ENCODE results near the gene FLRT2. TPM values are rescaled to one million over a fixed set of nuclear protein-coding genes. Genes with fewer than 3 reads are reported as not detected.

FLRT2 gene
- total and polyA plus RNA-seq, 9 of the 15 experiments (the other 6 are each of a cell fraction or from before 2014, with no cell fraction given) = 0.02 TPM; not detected in 8

- no peaks in the 10 kb centered on the region for H3K27me3 ChIP-seq (ENCODE audit: control insufficient read depth in 2 of 2, insufficient read depth in 2 of 2, low read length in 2 of 2)
- ChIA-PET POLR2A (no interaction called here), CTCF (ENCODE audit: low intra/inter-chr PET ratio) (no interaction called here)
- no peaks in the 10 kb centered on the region for H3K9me3 ChIP-seq (replicated peaks; ENCODE audit: control insufficient read depth, insufficient read depth, low read depth, low read length)
- H3K36me3 ChIP-seq (ENCODE audit: control insufficient read depth, insufficient read depth, low read length) = no peaks in the 10 kb centered on the region
- H4K20me1 ChIP-seq (replicated peaks; ENCODE audit: control insufficient read depth, insufficient read depth, low read length) = no peaks in the 10 kb centered on the region
- H3K79me2 ChIP-seq (ENCODE audit: control insufficient read depth, insufficient read depth, low read length) = no peaks in the 10 kb centered on the region
- no TSS peak for BruUV-seq (replicated peaks)
- no peak for TF ChIP-seq NR2F6 (CRISPR knock-in tag; IDR thresholded peaks at IDR 0.05)
- TF ChIP-seq ZNF583 (CRISPR knock-in tag; IDR thresholded peaks at IDR 0.05) = no peak
- no peak for TF ChIP-seq ZNF695 (CRISPR knock-in tag; IDR thresholded peaks at IDR 0.05)
- TF ChIP-seq ZNF79 (CRISPR knock-in tag; IDR thresholded peaks at IDR 0.05; ENCODE audit: low read depth) = no peak
- TF ChIP-seq ZBTB43 (CRISPR knock-in tag; IDR thresholded peaks at IDR 0.05) = no peak
- no peak for TF ChIP-seq NR0B1 (IDR thresholded peaks at IDR 0.05; ENCODE audit: partially characterized antibody)
- no peak for TF ChIP-seq NCOA4 (IDR thresholded peaks at IDR 0.05; ENCODE audit: partially characterized antibody)
- no peak overlapping the region for H3K4me2 ChIP-seq (ENCODE audit: insufficient read depth, low read length)
- in situ Hi-C loops (cut with MboI) = no loop called here
- no peak for ATAC-seq
- H3K9me1 ChIP-seq (ENCODE audit: control insufficient read depth, insufficient read depth, low read length) = no peaks in the 10 kb centered on the region
- FAIRE-seq = no peak
- H2AFZ ChIP-seq (ENCODE audit: low read depth, low read length) = no peak overlapping the region
- no peak overlapping the region for H3K27ac ChIP-seq (ENCODE audit: extremely low read depth, low read depth, low read length)
- no peak for DNase-seq (ENCODE audit: extremely low read depth in 1 of 4, low spot score in 3 of 4)
- intact Hi-C loops (cut with micrococcal nuclease) = no loop called here
- no peaks in the 10 kb centered on the region for H3K4me1 ChIP-seq (replicated peaks in 1 of 2; ENCODE audit: control insufficient read depth in 2 of 2, insufficient read depth in 2 of 2, low read length in 2 of 2)
- WGBS (ENCODE audit: insufficient coverage, low coverage, missing lambda C conversion rate) = 0% methylated on average over 1 of the region's 1 CpG
- H3K4me3 ChIP-seq = no peak overlapping the region
- H3K9ac ChIP-seq (ENCODE audit: insufficient read depth in 1 of 2, low read depth in 2 of 2, low read length in 2 of 2) = no peak overlapping the region
Observed at GRCh38 chr14:85501751-85502150, 28.2 kb upstream of the FLRT2 start.

Data from K562 (cell line).